ENCODE data around the gene RAMP3.
"Not testable (repeated sequence)": the region's sequence is repeated elsewhere in the genome, so short reads cannot be mapped to it uniquely, and the experiment has no call there.

The RAMP3 gene

DNA sequence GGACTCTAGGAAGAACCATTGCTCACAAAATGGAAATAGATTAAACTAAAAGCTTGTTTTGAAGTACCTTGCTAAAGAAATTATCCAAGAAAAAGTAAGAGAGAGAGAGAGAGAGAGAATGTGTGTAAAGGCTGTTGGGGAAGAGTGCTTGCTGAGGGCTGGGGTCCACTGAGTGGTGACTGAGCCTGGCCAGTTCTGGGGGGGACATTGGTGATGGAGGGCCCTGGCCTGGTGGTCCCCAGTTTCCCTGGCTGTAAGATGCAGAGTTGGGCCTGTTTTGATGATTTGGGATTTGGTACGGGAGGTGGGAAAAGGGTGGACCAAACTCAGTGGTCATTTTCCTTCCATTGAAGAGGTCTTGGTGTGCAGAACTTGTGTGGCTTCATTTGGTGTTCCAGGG is 880 bp downstream of the RAMP3 start:
- DNase-seq: no peak

- no peak for DNase-seq
These were observed 1.7 kb downstream of the RAMP3 start for GRCh38 chr7:45159296-45159695.

- no peak for DNase-seq
These were observed 2.9 kb downstream of the RAMP3 start for GRCh38 chr7:45160417-45160881.

- no peak for DNase-seq
These were observed 3.5 kb downstream of the RAMP3 start for GRCh38 chr7:45161138-45161537.

DNA sequence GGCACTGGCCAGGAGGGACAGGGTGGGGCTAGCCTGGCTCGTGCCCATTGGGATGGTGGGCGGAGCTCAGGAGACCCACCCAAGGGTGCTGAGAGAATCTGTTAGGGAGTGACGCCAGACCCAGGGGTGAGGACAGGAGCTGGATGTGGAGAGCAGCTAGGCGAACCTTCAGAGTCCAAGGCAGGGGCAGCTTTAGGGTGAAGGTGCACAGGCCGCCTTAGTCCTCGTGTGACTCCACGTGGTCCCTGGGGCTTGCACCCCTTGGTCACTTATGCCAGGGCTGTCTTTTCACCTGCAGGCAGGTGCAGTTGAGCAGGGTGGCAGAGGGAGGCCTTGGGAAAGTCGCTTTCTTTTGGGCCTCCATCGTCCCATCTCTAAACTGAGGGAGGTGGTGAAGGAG is 4.3 kb downstream of the RAMP3 start:
- no peak for DNase-seq

GRCh38 chr7:45162311-45162845 is 4.8 kb downstream of the RAMP3 start:
- DNase-seq: no peak

DNA sequence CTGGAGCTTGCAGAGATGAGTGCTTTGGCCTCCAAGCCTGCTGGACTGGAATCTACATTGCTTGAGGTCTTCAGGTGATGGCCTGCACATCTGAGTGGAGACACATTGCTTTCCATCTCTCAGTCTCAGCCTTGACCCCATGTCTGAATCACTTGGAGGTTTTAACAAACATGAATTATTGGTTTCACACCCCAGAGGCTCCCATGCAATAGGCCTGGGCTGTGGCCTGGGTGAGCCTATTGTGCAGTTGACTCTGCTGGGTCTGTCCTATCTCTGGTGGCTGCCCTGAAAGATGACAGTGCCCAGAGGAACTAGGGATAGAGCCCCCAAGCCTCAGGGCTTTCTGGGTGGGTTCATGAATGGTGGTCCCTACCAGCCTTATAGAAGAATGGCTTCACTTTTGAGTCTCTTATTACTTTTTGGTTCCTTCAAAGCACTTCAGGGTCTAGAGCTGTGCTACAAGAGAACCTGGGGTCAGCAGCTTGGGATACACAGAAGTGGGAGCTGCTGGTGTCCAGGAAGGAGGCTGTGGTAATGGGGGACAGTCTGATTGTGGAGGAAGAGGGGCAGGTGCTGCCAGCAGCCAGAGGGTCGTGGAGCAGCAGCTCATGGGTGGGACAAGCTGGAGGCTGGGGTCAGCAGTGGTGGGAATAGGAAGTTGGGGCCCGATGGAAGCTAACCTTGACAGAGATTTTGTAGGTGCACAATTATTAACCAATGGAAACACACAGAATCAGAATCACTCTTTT is 5.5 kb downstream of the RAMP3 start:
- DNase-seq: no peak

DNA sequence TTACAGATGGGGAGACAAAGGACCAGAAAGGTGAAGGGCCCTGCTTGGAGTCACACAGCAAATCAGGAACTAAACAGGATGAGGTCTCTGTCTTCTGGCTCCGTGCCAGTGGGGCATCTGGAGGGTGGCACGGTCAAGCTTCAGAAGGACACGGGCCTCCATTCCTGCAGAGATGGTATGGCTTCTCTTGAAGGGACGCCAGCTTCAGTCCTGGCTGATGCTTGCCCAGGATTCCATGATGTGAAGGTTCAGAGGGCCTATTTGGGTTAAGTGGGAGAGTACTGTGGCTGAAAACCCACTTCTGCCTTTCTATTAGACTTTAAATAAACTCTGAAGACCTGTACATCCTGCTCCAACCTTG is 6.1 kb downstream of the RAMP3 start:
- DNase-seq: no peak

DNA sequence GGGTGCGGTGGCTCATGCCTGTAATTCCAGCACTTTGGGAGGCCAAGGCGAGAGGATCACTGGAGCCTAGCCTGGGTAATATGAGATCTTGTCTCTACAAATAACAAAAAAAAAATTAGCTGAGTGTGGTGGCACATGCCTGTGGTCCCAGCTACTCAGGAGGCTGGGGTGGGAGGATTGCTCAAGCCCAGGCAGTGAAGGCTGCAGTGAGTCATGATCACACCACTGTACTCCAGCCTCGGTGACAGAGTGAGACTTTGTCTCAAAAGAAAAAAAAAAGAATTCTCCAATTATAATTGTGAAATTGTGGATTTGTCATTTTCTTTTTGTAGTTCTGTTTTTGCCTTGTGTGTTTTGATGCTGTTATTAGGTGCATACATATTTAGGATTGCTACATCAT is 6.7 kb downstream of the RAMP3 start:
- not testable (repeated sequence) for DNase-seq

- no peak for DNase-seq
These were observed 8.3 kb downstream of the RAMP3 start for GRCh38 chr7:45165857-45166256.

- no peak for DNase-seq
These were observed 14.4 kb downstream of the RAMP3 start for GRCh38 chr7:45171946-45172345.

DNA sequence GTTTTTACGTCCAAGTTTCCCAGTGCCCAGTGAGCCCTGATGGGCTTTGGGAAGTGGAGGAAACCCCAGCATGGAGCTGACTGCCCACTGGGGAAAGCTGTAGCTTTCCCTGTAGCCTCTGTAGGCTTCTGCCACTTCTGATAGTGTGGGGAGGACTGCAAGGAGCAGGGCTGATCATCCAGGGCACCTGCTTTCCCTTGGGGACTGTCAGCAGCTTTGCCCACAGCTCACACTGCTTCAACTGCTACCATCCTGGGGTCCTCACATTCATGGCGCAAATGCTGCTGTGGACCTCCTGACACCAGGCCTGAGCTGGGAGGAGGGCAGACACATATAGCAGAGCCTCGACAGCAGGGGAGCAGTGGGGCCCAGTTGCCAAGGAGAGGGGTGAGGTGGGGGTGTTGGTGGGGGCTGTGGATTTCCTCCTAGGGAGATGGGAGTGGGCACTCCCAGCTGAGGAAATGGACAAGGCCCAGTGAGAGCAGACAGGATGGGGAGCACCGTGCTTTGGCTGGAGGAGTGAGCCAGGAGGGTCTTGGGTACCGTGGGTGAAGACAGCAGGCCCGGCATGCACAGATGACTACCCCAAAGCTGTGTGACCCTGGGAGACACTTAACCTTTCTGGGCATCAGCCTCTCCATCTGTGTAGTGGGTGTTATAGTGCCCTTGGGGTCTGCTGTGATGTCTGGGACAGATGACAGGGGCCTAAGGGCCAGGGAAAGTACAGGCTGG is 16.2 kb downstream of the RAMP3 start:
- DNase-seq: no peak

- no peak for DNase-seq
These were observed 16.7 kb downstream of the RAMP3 start for GRCh38 chr7:45174328-45174610.

GRCh38 chr7:45174966-45175765 is 17.6 kb downstream of the RAMP3 start:
- no peak for DNase-seq

DNA sequence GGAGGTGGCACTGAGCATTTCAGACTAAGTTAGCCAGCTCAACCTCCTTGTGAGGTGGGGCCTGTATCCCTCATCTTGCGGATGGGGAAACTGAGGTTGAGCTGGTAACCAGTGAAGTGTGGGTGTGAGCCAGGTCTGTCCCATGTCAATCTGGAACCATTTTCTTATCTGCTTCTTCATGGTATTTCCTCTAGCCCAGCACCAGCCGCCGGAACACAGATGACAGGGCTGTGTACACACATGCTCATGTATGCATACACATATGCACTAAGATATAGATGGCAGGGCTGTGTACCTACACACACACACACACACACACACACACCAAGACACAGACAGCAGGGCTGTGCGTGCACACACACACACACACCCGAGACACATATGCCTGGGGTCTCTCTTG is 18.5 kb downstream of the RAMP3 start:
- no peak for DNase-seq

DNA sequence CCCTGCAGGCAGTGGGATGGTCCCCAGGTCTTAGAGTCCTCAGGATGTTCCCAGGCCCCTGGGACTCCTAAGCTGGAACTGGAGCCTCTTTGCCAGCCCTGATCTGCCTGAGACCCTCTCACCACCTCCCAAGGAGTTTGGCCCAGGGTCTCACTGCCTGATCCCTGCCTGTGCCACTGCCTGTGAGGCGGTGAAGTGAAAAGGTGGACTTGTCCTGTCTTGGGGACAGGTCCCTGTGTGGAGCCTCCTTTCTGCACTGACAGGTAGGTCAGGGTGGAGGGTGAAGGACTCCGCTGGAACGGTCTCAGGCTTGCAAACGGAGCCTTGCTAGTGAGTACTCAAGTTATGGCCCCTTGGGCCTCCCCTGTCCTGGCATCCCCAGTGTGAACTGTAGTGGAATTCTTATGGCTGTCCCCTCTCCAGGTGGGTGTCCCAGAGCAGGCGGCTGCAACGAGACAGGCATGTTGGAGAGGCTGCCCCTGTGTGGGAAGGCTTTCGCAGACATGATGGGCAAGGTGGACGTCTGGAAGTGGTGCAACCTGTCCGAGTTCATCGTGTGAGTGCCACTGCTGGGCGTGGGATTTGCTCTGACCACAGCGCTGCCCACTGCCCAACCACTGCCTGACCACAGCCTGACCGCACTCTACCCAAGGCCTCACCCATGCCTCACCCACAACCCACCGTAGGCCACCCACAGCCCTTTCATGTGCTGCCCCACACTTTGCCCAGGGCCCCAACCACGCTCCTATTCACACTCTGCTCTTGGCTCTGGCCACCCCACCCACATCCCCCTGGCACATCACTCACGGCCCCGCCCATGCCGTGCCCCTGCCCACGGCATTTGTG is 19.5 kb downstream of the RAMP3 start:
- DNase-seq: no peak

DNA sequence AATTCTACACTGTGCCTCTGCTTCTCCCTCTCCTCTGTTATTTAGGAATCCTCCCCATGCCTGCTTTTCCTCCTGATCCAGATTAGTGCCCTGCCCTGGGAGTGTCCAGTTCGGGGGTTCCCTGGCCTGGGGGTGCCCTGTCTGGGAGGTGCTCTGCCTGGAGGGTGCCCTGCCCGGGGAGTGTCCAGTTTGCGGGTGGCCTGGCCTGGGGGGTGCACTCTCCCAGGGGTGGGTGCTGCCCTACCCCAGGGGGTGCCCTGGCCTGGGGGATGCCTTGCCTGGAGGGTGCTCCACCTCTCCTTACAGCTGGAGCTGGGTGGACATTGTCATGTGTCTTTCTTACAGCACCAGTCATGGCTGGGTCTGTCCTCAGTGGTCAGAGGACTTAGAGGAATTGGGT is 20.2 kb downstream of the RAMP3 start:
- no peak for DNase-seq

- DNase-seq: no peak
These were observed 20.9 kb downstream of the RAMP3 start for GRCh38 chr7:45178241-45179225.

DNA sequence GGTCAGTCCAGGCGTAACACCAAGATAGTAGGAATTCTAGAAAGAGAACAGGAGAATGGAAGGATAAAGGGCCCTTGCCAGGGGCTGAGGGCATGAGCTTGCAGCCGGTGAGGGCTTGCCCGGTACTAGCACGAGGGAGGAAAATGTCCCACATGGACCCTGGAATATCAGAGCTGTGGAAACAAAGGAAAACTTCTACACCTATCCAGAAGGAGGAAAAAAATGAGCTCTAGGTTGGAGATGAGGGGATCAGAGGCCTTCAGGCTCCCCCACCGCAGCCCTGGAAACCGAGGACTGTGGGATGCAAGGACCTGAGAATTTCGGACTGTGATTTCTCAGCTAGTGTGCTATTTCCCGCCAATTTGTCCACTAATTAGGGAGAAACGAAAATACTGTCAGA is 22.1 kb downstream of the RAMP3 start:
- no peak for DNase-seq

DNA sequence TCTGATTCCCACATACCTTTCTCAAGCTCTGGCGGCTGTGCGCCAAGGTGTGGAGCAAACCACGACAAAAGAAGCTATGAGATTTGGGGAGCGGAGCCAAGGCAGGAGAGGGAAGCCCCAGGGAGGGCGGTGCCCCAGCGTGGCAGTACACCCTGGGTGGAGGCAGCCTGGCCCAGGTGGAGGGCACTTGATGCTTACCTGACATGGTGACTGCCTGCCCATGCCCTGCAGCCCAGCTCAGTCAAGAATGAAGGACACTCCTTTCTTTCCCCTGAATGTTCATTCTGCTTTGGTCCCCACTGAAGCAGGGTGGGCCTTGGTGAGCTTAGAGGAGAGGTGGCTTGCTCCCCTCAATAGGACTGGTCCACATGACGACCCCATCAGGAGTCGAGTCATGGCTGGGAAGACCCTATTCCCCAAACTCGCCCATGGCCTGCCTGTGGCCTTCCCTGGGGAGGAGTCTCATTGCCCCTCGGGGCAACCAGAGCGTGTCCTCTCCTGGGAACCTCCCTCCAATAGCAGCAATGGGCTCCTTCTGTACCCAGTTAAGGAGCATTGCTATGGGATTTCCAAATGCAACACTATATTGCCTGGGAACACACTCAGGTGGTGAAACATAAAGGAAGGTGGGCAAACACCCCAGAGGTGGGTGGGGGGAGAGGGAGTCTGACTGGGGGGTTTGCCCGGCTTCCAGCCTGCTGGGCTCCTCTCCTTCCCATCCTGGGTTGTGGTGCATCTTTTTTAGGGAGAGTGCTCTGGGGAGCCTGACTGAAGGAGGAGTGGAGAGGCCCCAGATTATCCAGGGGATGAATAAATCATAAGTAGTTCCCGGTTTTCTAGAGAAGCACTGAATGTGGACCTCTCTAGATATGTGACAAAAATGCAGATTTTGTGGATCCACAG is 22.7 kb downstream of the RAMP3 start:
- no peak for DNase-seq

All from activated T-cell treated with anti-CD3 and anti-CD28 coated beads for 4 hours (primary cell).